ENCODE measurements around the gene DTWD2.

DTWD2 gene

DNA sequence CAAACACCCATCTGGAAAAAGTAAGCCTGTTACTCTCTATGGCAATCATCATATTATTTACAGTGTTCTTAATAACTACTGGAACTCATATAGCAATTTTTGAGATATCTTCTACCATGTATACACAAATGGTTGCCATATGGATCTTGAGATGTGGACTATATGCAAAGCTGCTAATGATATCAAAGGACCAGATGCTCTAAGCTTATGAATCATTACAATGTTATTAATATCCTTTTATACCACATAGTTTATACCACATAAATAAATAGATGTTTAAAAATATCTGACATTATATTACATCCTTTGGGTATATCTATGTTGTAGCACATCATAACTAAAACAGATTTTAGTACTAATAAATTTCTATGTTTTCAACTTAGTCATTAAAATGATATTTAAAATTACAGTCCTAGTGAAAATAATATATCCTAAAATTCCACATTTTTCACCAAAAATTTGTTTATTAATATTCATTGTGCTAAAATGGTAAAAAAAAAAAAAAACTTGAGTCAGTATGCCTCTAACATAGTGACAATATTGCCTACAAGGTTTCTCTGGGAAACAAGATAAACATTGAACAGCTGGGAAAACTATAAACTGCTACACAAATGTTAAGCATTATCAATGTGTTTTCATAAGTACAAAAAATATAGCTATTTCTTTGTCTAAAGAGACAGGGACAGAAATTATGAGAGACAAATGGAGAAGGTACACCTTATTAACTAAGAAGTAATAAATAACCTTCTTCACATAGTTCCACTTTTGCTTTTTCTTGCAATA lies 85.5 kb downstream of the DTWD2 start:
- no peak overlapping the region for H3K4me3 ChIP-seq (ENCODE audit: low read depth, low read length)
- no peak for DNase-seq (ENCODE audit: low read depth)
- no peak for TF ChIP-seq MYC (IDR thresholded peaks at IDR 0.05; ENCODE audit: low read depth, low read length)
- TF ChIP-seq, protein P1, sequence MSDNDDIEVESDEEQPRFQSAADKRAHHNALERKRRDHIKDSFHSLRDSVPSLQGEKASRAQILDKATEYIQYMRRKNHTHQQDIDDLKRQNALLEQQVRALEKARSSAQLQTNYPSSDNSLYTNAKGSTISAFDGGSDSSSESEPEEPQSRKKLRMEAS (IDR thresholded peaks at IDR 0.05; ENCODE audit: low read depth, low read length): no peak
- no peak for TF ChIP-seq POLR2A (IDR thresholded peaks at IDR 0.05; ENCODE audit: extremely low read depth, insufficient read length)
- TF ChIP-seq, protein P2, sequence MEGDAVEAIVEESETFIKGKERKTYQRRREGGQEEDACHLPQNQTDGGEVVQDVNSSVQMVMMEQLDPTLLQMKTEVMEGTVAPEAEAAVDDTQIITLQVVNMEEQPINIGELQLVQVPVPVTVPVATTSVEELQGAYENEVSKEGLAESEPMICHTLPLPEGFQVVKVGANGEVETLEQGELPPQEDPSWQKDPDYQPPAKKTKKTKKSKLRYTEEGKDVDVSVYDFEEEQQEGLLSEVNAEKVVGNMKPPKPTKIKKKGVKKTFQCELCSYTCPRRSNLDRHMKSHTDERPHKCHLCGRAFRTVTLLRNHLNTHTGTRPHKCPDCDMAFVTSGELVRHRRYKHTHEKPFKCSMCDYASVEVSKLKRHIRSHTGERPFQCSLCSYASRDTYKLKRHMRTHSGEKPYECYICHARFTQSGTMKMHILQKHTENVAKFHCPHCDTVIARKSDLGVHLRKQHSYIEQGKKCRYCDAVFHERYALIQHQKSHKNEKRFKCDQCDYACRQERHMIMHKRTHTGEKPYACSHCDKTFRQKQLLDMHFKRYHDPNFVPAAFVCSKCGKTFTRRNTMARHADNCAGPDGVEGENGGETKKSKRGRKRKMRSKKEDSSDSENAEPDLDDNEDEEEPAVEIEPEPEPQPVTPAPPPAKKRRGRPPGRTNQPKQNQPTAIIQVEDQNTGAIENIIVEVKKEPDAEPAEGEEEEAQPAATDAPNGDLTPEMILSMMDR (IDR thresholded peaks at IDR 0.05; ENCODE audit: low read depth, low read length): no peak

DNA sequence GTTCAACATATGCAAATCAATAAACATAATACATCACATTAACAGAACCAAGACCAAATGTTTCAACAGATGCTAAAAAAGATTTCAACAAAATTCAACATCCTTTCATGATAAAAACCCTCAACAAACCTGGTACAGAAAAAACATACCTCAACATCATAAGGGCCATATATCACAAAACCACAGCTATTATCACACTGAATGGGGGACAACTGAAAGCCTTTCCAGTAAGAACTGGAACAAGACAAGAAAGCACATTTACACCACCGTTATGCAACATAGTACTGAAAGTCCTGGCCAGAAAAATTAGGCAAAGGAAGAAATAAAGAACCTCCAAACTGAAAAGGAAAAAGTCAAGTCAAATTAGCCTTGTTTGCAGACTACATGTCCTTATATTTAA lies 93.6 kb downstream of the DTWD2 start:
- TF ChIP-seq, protein P1 (IDR thresholded peaks at IDR 0.05; ENCODE audit: low read depth, low read length): no peak
- TF ChIP-seq POLR2A (IDR thresholded peaks at IDR 0.05; ENCODE audit: extremely low read depth, insufficient read length) (no peak), MYC (IDR thresholded peaks at IDR 0.05; ENCODE audit: low read depth, low read length) (no peak)
- TF ChIP-seq, protein P2 (IDR thresholded peaks at IDR 0.05; ENCODE audit: low read depth, low read length): no peak
- no peak overlapping the region for H3K4me3 ChIP-seq (ENCODE audit: low read depth, low read length)
- no peak for DNase-seq (ENCODE audit: low read depth)

DNA sequence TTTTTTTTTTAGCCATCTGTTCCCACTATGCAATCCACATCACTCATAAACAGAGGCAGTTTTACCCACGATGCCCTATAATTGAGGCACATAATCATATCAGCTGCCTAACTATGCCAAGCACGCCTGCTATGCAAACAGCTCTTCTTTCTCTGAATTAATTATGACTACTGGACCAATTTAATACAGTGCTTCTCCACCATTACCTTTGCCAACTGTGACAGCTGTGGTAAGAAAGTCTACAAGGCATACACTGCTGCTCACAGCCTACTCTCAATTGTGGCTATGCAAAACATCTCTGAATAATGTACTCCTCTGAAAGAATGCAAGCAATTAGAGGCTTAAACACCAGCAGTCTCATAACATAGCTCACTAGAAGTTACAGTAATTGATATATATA lies 97.1 kb downstream of the DTWD2 start:
- no peak overlapping the region for H3K4me3 ChIP-seq (ENCODE audit: low read depth, low read length)
- DNase-seq (ENCODE audit: low read depth): no peak
- TF ChIP-seq POLR2A (IDR thresholded peaks at IDR 0.05; ENCODE audit: extremely low read depth, insufficient read length): no peak
- TF ChIP-seq, protein P1 (IDR thresholded peaks at IDR 0.05; ENCODE audit: low read depth, low read length): no peak
- TF ChIP-seq, protein P2 (IDR thresholded peaks at IDR 0.05; ENCODE audit: low read depth, low read length): no peak
- TF ChIP-seq MYC (IDR thresholded peaks at IDR 0.05; ENCODE audit: low read depth, low read length): no peak

DNA sequence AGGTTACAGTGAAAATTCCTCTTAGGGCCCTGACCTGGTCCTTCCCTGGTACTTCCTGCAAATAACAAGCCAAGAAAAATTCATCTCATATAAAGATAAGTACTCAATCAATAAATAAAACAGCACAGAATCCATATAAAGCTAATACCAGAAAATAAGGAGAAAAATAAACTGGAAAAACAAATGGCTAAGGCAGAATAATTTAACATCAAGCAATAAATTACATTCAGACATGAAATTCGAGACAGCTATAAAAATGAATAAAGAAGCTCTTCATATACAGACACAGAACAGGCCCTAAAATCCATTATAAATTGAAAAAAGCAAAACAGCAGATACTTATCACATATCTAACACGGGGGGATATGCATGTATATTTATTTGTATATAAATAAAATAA lies 99.2 kb downstream of the DTWD2 start:
- no peak for DNase-seq (ENCODE audit: low read depth)
- H3K4me3 ChIP-seq (ENCODE audit: low read depth, low read length): no peak overlapping the region
- TF ChIP-seq, protein P2 (IDR thresholded peaks at IDR 0.05; ENCODE audit: low read depth, low read length): no peak
- TF ChIP-seq, protein P1 (IDR thresholded peaks at IDR 0.05; ENCODE audit: low read depth, low read length): no peak
- TF ChIP-seq POLR2A (IDR thresholded peaks at IDR 0.05; ENCODE audit: extremely low read depth, insufficient read length): no peak
- no peak for TF ChIP-seq MYC (IDR thresholded peaks at IDR 0.05; ENCODE audit: low read depth, low read length)

DNA sequence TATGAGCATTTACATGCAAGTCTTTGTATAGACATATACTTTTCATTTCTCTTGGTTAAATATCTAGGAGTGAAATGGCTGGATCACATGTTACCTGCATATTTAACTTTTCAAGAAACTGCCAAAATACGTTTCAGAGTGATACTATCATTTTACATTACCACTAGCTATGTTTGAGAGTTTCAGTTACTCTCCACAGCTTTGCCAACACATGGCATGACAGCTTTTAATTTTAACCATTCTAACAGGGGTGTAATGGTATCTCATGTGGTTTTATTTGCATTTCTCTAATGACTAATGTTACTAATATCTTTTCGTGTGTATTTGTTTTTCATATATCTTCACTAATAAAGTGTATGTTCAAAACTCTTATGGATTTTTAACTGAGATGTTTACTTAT lies 99.8 kb downstream of the DTWD2 start:
- TF ChIP-seq MYC (IDR thresholded peaks at IDR 0.05; ENCODE audit: low read depth, low read length): no peak
- TF ChIP-seq POLR2A (IDR thresholded peaks at IDR 0.05; ENCODE audit: extremely low read depth, insufficient read length): no peak
- TF ChIP-seq, protein P2 (IDR thresholded peaks at IDR 0.05; ENCODE audit: low read depth, low read length): no peak
- TF ChIP-seq, protein P1 (IDR thresholded peaks at IDR 0.05; ENCODE audit: low read depth, low read length): no peak
- no peak for DNase-seq (ENCODE audit: low read depth)

More for the DNA sequence above, 99.8 kb downstream of the DTWD2 start:
- H3K4me3 ChIP-seq (ENCODE audit: low read depth, low read length): no peak overlapping the region
